Endothelial cell of umbilical vein (primary cell): ENCODE results near the gene RHEX.

Source experiments
- EZH2 ChIP-seq: IDR thresholded peaks from 2 replicates; pipeline ENCODE4 v1.6.1; 2012; ENCODE audit warnings: borderline replicate concordance, low read depth, mild to moderate bottlenecking, moderate library complexity, low read length, inconsistent platforms; ENCODE audit not compliant: severe bottlenecking
- JUN ChIP-seq: IDR thresholded peaks from 2 replicates; pipeline ENCODE4 v1.6.1; 2011; ENCODE audit warnings: borderline replicate concordance, low read depth; ENCODE audit not compliant: insufficient read length, insufficient read depth
- POLR2A ChIP-seq: IDR thresholded peaks from 2 replicates; pipeline ENCODE4 v1.6.1; 2012; ENCODE audit warnings: low read depth, mild to moderate bottlenecking, control low read depth, low read length
- TF ChIP-seq, protein P1 (sequence below), 2 donors: IDR thresholded peaks; 1 replicate in 1 of 2; 2 replicates in 1 of 2; pipeline ENCODE4 v1.5.1; 2011; ENCODE audit warnings: low read length in 2 of 2, mild to moderate bottlenecking in 2 of 2, moderate library complexity in 2 of 2, control low read depth in 1 of 2, inconsistent platforms in 1 of 2, low read depth in 1 of 2; ENCODE audit not compliant: insufficient read depth in 1 of 2; ENCODE audit errors: extremely low read depth in 1 of 2

DNA sequence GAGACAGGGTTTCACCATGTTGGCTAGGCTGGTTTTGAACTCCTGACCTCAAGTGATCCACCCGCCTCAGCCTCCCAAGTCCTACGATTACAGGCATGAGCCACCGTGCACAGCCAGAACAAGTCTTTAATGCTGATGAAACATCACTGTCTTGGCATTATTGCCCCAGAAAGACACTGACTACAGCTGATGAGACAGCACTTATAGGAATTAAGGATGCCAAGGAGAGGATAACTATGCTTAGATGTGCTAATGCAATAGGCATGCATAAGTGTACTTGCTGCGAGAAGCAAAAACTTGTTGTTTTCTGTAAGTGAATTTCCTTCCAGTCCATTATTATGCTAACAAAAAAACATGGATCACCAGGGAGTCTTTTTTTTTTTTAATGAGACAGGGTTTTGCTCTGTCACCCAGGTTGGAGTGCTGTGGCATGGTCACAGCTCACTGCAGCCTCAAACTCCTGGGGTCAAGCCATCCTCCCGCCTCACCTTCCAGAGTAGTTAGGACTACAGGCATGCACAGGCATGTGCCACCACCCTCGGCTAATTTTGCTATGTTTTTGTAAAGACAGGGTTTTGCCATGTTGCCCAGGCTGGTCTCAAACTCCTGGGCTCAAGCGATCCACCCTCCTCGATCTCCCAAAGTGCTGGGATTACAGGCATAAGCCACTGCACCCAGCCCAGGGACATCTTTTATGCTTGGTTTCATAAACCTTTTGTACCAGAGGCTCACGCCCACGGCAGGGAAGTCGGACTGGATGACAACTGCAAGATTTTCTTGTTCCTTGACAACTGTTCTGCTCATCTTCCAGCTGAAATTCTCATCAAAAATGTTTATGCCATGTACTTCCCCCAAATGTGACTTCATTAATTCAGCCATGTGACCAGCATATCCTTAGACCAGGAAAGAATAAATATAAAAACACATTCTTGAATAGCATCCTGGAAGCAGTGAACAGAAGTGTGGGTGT, 23.1 kb downstream of the RHEX start:
- TF ChIP-seq EZH2 (no peak), JUN (no peak), POLR2A (no peak)
- TF ChIP-seq, protein P1, sequence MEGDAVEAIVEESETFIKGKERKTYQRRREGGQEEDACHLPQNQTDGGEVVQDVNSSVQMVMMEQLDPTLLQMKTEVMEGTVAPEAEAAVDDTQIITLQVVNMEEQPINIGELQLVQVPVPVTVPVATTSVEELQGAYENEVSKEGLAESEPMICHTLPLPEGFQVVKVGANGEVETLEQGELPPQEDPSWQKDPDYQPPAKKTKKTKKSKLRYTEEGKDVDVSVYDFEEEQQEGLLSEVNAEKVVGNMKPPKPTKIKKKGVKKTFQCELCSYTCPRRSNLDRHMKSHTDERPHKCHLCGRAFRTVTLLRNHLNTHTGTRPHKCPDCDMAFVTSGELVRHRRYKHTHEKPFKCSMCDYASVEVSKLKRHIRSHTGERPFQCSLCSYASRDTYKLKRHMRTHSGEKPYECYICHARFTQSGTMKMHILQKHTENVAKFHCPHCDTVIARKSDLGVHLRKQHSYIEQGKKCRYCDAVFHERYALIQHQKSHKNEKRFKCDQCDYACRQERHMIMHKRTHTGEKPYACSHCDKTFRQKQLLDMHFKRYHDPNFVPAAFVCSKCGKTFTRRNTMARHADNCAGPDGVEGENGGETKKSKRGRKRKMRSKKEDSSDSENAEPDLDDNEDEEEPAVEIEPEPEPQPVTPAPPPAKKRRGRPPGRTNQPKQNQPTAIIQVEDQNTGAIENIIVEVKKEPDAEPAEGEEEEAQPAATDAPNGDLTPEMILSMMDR (IDR thresholded peaks at IDR 0.05; ENCODE audit: extremely low read depth in 1 of 2, insufficient read depth in 1 of 2, low read depth in 1 of 2, low read length in 2 of 2): no peak
